NCI-H1694 (cell line): ENCODE data around the gene THRAP3.
"Not testable (repeated sequence)": the region's sequence is repeated elsewhere in the genome, so short reads cannot be mapped to it uniquely, and the experiment has no call there.

Experiments used
- DNase-seq: peaks from one replicate; lab custom pipeline; 2025; lab: John Stamatoyannopoulos, UW

The THRAP3 gene

GRCh38 chr1:36223996-36224536, at the start of gene THRAP3:
Gene THRAP3, plus strand, starts transcription at chr1:36224443. Its CDS starts 58,121 bp downstream, at chr1:36282564.
- peak; percentile 96 for DNase-seq

GRCh38 chr1:36174713-36175112, 49.5 kb upstream of the THRAP3 start:
- DNase-seq, result no peak

- DNase-seq, result no peak
Measured at GRCh38 chr1:36175137-36176095, 48.8 kb upstream of the THRAP3 start.

- DNase-seq, result no peak
Measured at GRCh38 chr1:36176106-36176949, 47.9 kb upstream of the THRAP3 start.

GRCh38 chr1:36177589-36178431, 46.4 kb upstream of the THRAP3 start:
- DNase-seq, result no peak

GRCh38 chr1:36178471-36179219, 45.6 kb upstream of the THRAP3 start:
- DNase-seq, result no peak

GRCh38 chr1:36179220-36179600, 45.0 kb upstream of the THRAP3 start:
- DNase-seq, result no peak

- no peak for DNase-seq
Measured at GRCh38 chr1:36182734-36183133, 41.5 kb upstream of the THRAP3 start.

- DNase-seq, result no peak
Measured at GRCh38 chr1:36183309-36183856, 40.9 kb upstream of the THRAP3 start.

- peak; percentile 69 for DNase-seq
Measured at GRCh38 chr1:36187800-36188593, 36.2 kb upstream of the THRAP3 start.

GRCh38 chr1:36196805-36197204, 27.4 kb upstream of the THRAP3 start:
- DNase-seq, result not testable (repeated sequence)

- DNase-seq, result no peak
Measured at GRCh38 chr1:36198641-36199040, 25.6 kb upstream of the THRAP3 start.

- no peak for DNase-seq
Measured at GRCh38 chr1:36199934-36200741, 24.1 kb upstream of the THRAP3 start.

GRCh38 chr1:36203027-36203553, 21.2 kb upstream of the THRAP3 start:
- DNase-seq, result no peak

- peak; percentile 62 for DNase-seq
Measured at GRCh38 chr1:36203554-36204346, 20.5 kb upstream of the THRAP3 start.

GRCh38 chr1:36204347-36204909, 19.8 kb upstream of the THRAP3 start:
- no peak for DNase-seq

GRCh38 chr1:36206323-36206858, 17.9 kb upstream of the THRAP3 start:
- DNase-seq, result no peak
